Right renal cortex interstitium (tissue), 3 donors: Measurements from ENCODE around the gene GOPC. TPM values are rescaled to one million over a fixed set of nuclear protein-coding genes. Genes with fewer than 3 reads are reported as not detected.
"Not testable (repeated sequence)": the region's sequence is repeated elsewhere in the genome, so short reads cannot be mapped to it uniquely, and the experiment has no call there.

Experiments
- DNase-seq, 3 donors: peaks; one replicate each; pipeline ENCODE4 v3.0.0-alpha.2; 2013; ENCODE audit warnings: low read depth in 3 of 3, low spot score in 2 of 3
- polyA plus RNA-seq, 3 donors: library from polyadenylated mRNA; unstranded; fragments of 120-200 nt; gene quantifications; one replicate each; pipeline ENCODE4 v1.2.1, GENCODE V29; 2013; ENCODE audit not compliant: insufficient read length in 3 of 3

The GOPC gene
- polyA plus RNA-seq, 3 donors: 64.6 to 69.4 (median 67.9) TPM

GRCh38 chr6:117518870-117519269, 83.4 kb downstream of the GOPC start:
- no peak for DNase-seq

GRCh38 chr6:117517995-117518394, 84.3 kb downstream of the GOPC start:
- DNase-seq: not testable (repeated sequence)

GRCh38 chr6:117515326-117515725, 87.0 kb downstream of the GOPC start:
- no peak for DNase-seq

- no peak for DNase-seq
Measured at GRCh38 chr6:117514655-117515054, 87.7 kb downstream of the GOPC start.

- DNase-seq: no peak
Measured at GRCh38 chr6:117513778-117514365, 88.4 kb downstream of the GOPC start.

- DNase-seq: no peak
Measured at GRCh38 chr6:117512987-117513573, 89.2 kb downstream of the GOPC start.

- no peak for DNase-seq
Measured at GRCh38 chr6:117512056-117512828, 90.1 kb downstream of the GOPC start.

Other genes starting within 250 kb of the GOPC start
- under 1 TPM; 0.12 to 0.16 (median 0.15) TPM for gene ROS1, start 176.6 kb downstream of the GOPC start, polyA plus RNA-seq
- gene DCBLD1, start 119.8 kb downstream of the GOPC start, polyA plus RNA-seq: 10 to 100 TPM; 11.0 to 11.9 (median 11.3) TPM
- 10 to 100 TPM; 58.8 to 59.9 (median 59.1) TPM for gene NUS1, start 73.0 kb upstream of the GOPC start, polyA plus RNA-seq